Suppressor macrophage treated with lipopolysaccharide for 4 hours (primary cell): ENCODE results near the gene GIPR.
A peak's percentile ranks its signal among the peaks of the same experiment; 100 is the strongest.
"Not testable (repeated sequence)": the region's sequence is repeated elsewhere in the genome, so short reads cannot be mapped to it uniquely, and the experiment has no call there.

Experiments
- DNase-seq: peaks from one replicate; pipeline ENCODE4 v3.0.0-alpha.2; 2020

Gene GIPR

GRCh38 chr19:45645631-45646344 is 22.2 kb upstream of the GIPR start:
- peak; percentile 69 for DNase-seq

GRCh38 chr19:45646345-45646698 is 21.7 kb upstream of the GIPR start:
- DNase-seq, result no peak

- no peak for DNase-seq
Measured at GRCh38 chr19:45650722-45651121, 17.3 kb upstream of the GIPR start.

GRCh38 chr19:45653634-45654033 is 14.4 kb upstream of the GIPR start:
- DNase-seq, result no peak

- DNase-seq, result no peak
Measured at GRCh38 chr19:45655073-45655472, 12.9 kb upstream of the GIPR start.

- DNase-seq, result no peak
Measured at GRCh38 chr19:45657520-45658167, 10.4 kb upstream of the GIPR start.

- DNase-seq, result no peak
Measured at GRCh38 chr19:45659096-45659729, 8.8 kb upstream of the GIPR start.

- DNase-seq, result no peak
Measured at GRCh38 chr19:45660636-45661035, 7.4 kb upstream of the GIPR start.

GRCh38 chr19:45663800-45664199 is 4.2 kb upstream of the GIPR start:
- no peak for DNase-seq

- DNase-seq, result no peak
Measured at GRCh38 chr19:45664575-45664974, 3.4 kb upstream of the GIPR start.

- peak; percentile 13 for DNase-seq
Measured at GRCh38 chr19:45668342-45668871, 386 bp downstream of the GIPR start.

GRCh38 chr19:45670670-45671453 is 2.8 kb downstream of the GIPR start:
- DNase-seq, result peak; percentile 89

- no peak for DNase-seq
Measured at GRCh38 chr19:45674946-45675345, 6.9 kb downstream of the GIPR start.

- no peak for DNase-seq
Measured at GRCh38 chr19:45676851-45677263, 8.8 kb downstream of the GIPR start.

- peak; percentile 41 for DNase-seq
Measured at GRCh38 chr19:45677351-45678230, 9.6 kb downstream of the GIPR start.

- DNase-seq, result peak; percentile 81
Measured at GRCh38 chr19:45681391-45682015, 13.5 kb downstream of the GIPR start.

GRCh38 chr19:45682117-45682516 is 14.1 kb downstream of the GIPR start:
- no peak for DNase-seq

GRCh38 chr19:45682908-45683307 is 14.9 kb downstream of the GIPR start:
- no peak for DNase-seq

GRCh38 chr19:45685045-45685444 is 17.0 kb downstream of the GIPR start:
- not testable (repeated sequence) for DNase-seq

- DNase-seq, result no peak
Measured at GRCh38 chr19:45687599-45687998, 19.6 kb downstream of the GIPR start.

GRCh38 chr19:45691516-45692186 is 23.6 kb downstream of the GIPR start, which contains the start of gene SNRPD2:
Gene SNRPD2, minus strand, starts transcription at chr19:45691953. Its CDS starts 65 bp downstream, at chr19:45691888.
- peak; percentile 97 for DNase-seq
